Heart left ventricle (tissue), 13 donors: ENCODE measurements around the gene PRSS21.

Experiments used
- CTCF ChIP-seq, 12 donors: fragments of 200-600 bp; sonication (generic) in 4 of 12; IDR thresholded peaks; one replicate each; pipeline versions ENCODE4 v1.5.0 to v1.8.0; 2018 to 2022; ENCODE audit warnings: antibody characterized with exemption in 12 of 12, mild to moderate bottlenecking in 5 of 12
- POLR2A ChIP-seq, 2 donors: fragments of 450-650 bp; IDR thresholded peaks; one replicate each; pipeline ENCODE4 v1.6.1; 2017; ENCODE audit warnings: antibody characterized with exemption in 2 of 2, mild to moderate bottlenecking in 2 of 2, moderate library complexity in 2 of 2
- donor health status: ischemic (EF 13 %, LVEDD 7.1; RV severe dilation, severe dysfunction).
- donor health status: DM: no; HTN: yes; CAD: no.
- donor health status: DM: no; HTN: no; CAD: no.
- donor health status: ischemic (EF 25% LVEDD 6.9; RV normal size, moderate dysfunction).
- donor health status: ischemic (EF 25% LVEDD 5.7; RV mildly dilated, moderate dysfunction).
- donor health status: ischemic (EF 35%, LVEDD 5.7; RV mildly dilated, moderate dysfunction).
- donor health status: nonischemic (EF 11% LVEDD 7.7; RV severe dilation, severe dysfunction).
- donor health status: DM: yes; HTN: yes; CAD: no.
- donor health status: PGD.
- donor health status: ischemic (EF 29% LVEDD 5.4; RV normal size, mild dysfunction).
- donor health status: nonischemic (EF 23%, LVEDD 6.1; RV moderate dilation, normal function).

- TF ChIP-seq CTCF (IDR thresholded peaks at IDR 0.05): no peak
- TF ChIP-seq POLR2A (IDR thresholded peaks at IDR 0.05): no peak
Measured at GRCh38 chr16:2787406-2787805, 29.6 kb upstream of the PRSS21 start, which contains the start of gene PRSS33.
